ENCODE measurements around the gene CDK5R1.

Gene CDK5R1

DNA sequence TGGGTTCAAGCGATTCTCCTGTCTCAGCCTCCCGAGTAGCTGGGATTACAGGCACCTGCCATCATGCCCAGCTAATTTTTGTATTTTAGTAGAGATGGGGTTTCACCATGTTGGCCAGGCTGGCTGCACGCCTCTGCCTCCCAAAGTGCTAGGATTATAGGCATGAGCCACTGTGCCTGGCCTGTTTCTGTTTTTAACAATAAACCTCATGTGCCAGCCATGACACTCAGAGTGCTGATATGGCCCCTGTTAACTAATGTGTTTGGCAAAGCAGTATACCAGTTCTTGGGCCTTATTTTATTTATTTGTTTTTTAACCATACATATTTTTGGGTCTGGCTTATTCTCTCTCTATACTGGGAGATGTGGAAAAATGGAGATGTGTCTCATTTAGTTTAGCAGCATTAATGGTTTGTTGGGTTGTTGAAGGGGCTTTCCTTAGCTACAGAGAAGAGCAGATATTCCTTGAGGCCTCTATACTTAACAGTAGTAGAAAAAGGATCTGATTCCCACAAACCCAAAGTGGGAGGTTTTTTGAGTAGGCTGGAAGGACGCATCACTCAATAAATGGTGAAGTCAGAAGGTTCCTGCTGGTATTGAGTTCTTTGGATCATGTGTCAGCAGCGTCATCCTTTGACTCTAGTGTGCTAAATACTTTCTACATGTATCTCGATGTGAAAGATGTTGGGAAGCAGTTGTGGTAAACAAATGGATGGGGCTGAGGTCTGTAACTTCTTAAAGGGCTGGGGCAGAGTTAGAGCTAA lies 16.2 kb upstream of the CDK5R1 start:
- no peak overlapping the region for H3K4me3 ChIP-seq (ENCODE audit: low read depth, low read length)

DNA sequence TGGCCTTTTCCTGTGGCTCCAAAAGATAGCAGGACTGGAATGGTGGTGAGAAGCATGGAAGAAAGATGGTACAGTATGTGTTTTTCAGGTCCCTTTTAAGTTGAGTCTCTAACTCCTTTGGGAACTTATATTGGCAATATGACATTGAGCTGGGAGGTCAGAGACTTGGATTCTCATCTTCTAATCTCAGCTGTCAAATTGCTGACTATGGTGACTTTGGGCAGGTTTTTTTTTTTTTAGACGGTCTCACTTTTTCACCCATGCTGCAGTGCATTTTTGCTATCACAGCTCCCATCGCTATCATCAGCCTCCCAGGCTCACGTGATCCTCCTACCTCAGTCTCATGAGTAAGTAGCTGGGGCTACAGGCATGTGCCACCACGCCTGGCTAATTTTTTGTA lies 15.1 kb upstream of the CDK5R1 start:
- H3K4me3 ChIP-seq (ENCODE audit: low read depth, low read length), result no peak overlapping the region

DNA sequence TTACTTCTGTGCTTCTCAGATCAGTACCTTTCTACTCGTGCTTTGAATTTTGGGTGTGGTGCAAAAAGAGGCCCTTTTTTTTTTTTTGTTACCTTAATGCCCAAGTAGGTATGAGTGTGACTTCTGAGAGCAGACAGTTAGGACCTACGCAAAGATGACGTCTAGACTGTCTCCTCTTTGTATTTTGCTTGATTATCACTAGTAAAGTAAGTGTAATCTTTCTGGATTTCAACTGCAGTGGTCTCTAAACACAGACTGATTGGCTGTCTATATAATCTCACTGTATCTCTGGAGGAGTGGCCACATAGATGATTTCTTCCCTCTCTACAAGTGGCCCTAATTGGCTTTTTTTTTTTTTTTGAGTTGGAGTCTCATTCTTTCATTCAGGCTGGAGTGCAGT lies 11.5 kb upstream of the CDK5R1 start:
- no peak overlapping the region for H3K4me3 ChIP-seq (ENCODE audit: low read depth, low read length)

DNA sequence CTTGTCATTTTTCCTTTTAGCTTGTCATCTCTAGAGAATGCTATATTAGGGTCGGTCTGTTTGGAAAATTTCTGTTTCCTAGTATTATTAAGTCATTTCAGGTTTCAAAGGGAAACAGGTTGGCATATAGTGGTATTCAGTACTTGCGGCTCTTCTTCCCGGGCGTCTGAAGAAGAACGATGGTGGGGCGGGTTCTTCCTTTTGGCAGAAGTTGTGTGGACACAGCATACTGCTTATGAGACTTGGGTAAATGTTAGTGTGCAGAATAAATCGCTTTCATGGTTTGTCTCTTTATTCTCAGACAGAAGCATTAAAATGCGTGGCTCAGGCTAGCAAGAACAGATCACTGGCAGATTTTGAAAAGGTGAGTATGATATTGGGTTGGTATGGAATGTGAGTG lies 9.6 kb upstream of the CDK5R1 start:
- H3K4me3 ChIP-seq (ENCODE audit: low read depth, low read length), result no peak overlapping the region

DNA sequence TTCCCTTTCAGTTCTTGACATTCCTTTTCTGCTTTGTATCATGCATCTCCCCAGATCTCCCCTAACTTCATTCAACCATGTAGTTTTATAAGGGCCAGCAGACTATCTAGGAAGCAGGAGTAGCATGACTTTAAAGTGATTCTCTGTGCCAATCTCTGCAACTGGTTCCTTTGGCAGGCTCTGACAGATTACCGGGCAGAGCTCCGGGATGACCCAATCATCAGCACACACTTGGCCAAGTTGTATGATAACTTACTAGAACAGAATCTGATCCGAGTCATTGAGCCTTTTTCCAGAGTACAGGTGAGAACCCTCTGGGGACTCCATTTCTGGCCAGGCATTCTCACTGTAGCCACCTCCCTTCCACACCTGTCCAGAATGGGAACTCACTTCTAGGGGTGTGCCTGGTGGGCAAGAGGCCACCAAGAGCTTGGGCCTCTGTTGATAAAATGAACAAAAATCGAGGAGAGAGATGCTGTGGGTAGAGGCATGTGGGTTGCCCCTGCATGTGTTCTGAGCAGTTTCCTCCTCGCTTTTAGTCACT lies 7.6 kb upstream of the CDK5R1 start:
- no peak overlapping the region for H3K4me3 ChIP-seq (ENCODE audit: low read depth, low read length)

DNA sequence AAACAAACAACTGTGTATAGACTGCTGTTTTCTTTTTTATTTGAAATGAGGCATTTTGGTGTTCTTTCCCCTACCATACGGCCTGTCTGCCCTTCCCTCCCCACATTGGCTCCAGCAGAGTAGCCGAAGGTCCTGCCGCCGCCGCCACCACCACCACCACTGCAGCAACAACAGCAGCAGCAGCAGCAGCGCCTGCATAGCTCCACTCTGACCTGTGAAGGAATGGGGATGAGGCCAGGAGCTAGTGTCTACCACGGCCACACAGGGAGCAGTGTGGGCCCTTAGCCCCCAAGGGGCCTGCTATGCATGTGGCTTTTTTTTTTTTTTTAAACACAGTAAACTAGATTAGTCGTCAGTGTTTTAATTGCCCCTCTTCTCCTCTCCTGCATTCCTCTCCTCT lies 5.6 kb upstream of the CDK5R1 start:
- H3K4me3 ChIP-seq (ENCODE audit: low read depth, low read length), result no peak overlapping the region

DNA sequence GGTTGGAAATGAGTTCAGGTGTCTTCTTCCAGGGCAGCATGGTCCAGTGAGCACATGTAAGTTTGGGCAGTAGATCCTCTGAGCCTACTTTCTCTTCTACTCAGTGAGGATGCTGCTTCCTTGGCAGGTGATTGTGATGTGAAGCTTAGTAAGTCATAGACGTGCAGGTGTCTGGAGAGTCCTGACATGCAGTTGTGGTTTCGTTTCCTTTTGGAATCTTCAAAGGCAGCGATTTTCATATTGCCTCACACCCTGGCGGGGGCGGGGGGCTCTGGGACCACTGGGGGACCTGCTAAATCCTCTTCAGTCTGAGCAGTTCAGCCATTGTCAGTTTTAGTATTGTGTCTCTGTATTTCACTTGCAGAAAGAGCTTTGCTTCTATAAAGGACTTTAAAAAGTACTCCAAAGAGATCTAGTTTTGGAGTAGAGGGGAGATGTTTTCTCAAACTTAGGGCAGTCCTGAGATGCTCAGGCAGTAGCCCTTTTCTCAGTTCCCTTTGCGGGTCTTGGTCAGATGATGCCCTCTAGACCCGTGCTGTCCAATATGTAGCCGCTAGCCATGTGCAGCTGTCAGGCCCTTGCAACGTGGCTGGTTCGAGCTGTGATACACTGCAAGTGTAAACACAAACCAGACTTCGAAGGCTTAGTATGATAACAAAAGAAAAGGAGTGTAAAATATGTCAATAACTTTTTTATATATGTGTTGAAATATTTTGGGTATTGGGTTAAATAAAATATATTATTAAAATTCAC lies 4.0 kb upstream of the CDK5R1 start:
- no peak overlapping the region for H3K4me3 ChIP-seq (ENCODE audit: low read depth, low read length)

DNA sequence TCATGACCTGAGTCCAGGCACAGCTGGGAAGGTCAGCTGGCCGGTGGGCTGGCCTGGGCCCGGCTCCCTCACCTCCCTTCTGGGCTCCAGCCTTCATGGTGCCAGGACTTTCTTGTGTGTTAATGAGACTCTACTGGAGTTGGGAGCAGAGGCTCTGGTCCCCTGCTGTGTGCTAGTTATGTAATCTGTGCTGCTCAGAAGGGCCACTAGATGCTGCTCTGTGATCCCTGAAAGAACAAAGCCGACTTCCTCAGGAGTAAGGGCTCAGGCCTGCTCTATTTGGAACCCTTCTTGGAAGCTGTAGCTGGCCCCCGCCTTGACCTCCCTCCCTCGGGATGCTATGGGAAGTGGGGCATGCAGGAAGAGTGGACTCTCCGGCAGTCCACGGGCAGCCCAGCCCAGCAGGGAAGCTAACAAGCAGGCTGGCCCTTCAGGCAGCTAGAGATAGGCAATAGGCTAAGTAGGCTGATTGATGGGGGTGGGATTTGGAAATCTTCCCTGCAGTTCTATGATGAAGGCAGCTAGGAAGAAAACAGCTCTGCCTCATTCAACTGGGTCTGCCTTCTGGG lies 3.3 kb upstream of the CDK5R1 start:
- H3K4me3 ChIP-seq (ENCODE audit: low read depth, low read length), result no peak overlapping the region

DNA sequence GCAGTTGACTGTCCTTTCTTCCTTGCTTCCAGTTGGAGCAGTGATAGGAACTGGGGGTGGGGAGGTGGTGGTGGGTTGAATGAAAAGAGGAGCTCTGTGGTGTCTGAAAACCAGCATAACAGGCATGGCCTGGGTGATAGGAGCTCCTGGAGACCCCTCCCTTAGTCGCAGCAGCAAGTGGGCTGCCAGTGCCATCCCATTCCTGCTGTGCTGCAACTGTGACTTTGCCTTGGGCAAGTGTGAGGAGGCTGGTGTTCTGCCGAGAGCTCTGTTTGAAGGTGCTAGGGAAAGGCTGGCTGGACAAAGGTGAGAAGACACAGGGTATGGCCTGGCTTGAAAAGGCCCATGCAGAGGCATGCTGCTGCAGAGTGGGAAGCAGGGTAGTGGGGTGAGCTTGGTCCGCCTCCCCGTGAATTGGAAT lies 2.7 kb upstream of the CDK5R1 start:
- no peak overlapping the region for H3K4me3 ChIP-seq (ENCODE audit: low read depth, low read length)

DNA sequence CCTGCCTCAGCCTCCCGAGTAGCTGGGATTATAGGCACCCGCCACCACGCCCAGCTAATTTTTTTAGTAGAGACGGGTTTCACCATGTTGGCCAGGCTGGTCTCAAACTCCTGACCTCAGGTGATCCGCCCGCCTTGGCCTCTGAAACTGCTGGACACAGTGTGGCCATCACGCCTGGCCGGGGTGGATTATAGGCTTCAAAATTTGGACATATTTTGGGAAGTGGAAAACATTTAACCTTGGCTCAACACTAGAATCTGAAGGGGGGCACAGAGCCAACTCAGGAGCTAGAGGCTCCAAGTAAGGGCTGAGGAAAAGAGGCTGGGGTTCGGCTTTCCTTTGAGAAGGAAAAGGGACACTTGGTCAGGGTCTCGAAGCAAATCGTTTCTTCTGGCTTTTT lies 2.2 kb upstream of the CDK5R1 start:
- no peak overlapping the region for H3K4me3 ChIP-seq (ENCODE audit: low read depth, low read length)

DNA sequence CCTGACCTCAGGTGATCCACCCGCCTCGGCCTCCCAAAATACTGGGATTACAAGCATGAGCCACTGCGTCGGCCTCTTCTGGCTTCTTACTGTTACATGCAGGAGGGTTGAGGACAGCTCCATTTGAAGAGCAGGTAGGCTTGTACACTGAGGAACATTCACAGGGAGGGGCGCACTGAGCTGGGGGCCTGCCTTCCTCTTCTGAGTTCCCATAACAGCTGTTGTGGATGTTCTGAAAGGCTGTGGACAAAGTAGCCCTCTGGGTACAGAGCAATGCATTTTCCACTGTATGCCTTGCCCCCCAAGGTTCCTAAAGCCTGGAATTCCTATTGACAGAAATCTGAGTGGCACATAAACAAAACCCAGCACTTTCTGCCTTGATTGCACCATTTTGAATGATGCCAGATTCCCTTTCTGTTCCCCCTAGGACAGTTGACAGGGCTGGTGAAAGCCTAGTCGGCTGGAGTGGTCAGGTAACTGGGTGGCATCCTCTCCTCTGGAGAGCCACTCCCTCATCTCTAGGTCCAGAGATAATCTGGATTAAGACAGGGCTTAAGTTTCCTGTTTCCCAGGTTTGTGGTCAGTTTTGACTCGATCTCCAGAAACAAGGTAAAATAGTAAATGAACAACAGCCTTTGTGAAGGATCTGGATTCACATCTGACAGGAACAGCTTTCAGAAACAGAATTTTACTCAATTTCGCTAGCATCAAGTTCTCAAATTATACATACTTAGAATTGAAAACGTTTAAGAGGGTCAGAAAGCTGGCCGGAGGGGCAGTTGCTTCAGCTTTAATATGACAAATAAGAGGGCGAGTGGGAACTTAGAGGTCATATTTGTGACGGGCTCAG lies 1.3 kb upstream of the CDK5R1 start:
- no peak overlapping the region for H3K4me3 ChIP-seq (ENCODE audit: low read depth, low read length)

DNA sequence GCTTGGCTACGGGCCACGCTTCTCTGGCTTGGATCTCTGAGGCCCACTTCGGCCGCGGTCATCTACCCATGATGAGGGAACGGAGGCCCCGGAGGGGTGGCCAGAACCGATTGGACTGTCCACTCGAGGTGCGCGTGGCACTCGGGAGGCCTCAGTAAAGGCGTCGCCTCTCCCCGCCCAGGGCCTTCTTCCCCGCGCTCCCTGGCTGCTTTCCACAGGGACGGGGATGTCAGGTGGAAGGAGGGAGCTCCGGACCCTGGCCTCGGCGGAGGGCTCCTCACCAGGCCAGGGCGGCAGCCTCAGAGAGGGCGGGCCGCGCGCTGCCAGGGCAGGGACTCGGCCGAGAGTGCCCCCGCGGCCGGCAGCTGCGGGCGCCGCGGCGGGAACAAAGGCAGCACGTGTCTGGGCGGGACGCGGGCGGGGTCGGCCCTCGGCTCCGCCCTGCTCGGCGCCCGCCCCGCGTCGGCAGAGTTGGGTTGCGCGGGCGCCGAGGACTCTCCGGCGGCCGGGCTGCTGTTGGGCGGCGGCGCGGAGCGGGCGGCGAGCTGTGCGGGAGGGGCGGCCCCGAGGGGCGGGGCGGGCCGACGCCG lies 587 bp upstream of the CDK5R1 start:
- peak overlapping the region; percentile 39 for H3K4me3 ChIP-seq (ENCODE audit: low read depth, low read length)

DNA sequence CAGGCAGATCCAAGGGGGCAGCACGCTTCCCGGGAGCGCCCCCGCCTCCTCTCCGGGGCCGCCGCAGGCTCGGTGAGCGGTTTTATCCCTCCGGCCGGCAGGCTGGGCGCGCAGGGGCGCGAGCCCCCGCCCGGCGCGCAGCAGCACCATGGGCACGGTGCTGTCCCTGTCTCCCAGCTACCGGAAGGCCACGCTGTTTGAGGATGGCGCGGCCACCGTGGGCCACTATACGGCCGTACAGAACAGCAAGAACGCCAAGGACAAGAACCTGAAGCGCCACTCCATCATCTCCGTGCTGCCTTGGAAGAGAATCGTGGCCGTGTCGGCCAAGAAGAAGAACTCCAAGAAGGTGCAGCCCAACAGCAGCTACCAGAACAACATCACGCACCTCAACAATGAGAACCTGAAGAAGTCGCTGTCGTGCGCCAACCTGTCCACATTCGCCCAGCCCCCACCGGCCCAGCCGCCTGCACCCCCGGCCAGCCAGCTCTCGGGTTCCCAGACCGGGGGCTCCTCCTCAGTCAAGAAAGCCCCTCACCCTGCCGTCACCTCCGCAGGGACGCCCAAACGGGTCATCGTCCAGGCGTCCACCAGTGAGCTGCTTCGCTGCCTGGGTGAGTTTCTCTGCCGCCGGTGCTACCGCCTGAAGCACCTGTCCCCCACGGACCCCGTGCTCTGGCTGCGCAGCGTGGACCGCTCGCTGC lies 832 bp downstream of the CDK5R1 start:
- H3K4me3 ChIP-seq (ENCODE audit: low read depth, low read length), result peak overlapping the region; percentile 69

DNA sequence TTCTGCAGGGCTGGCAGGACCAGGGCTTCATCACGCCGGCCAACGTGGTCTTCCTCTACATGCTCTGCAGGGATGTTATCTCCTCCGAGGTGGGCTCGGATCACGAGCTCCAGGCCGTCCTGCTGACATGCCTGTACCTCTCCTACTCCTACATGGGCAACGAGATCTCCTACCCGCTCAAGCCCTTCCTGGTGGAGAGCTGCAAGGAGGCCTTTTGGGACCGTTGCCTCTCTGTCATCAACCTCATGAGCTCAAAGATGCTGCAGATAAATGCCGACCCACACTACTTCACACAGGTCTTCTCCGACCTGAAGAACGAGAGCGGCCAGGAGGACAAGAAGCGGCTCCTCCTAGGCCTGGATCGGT lies 1.4 kb downstream of the CDK5R1 start:
- H3K4me3 ChIP-seq (ENCODE audit: low read depth, low read length), result peak overlapping the region; percentile 69

DNA sequence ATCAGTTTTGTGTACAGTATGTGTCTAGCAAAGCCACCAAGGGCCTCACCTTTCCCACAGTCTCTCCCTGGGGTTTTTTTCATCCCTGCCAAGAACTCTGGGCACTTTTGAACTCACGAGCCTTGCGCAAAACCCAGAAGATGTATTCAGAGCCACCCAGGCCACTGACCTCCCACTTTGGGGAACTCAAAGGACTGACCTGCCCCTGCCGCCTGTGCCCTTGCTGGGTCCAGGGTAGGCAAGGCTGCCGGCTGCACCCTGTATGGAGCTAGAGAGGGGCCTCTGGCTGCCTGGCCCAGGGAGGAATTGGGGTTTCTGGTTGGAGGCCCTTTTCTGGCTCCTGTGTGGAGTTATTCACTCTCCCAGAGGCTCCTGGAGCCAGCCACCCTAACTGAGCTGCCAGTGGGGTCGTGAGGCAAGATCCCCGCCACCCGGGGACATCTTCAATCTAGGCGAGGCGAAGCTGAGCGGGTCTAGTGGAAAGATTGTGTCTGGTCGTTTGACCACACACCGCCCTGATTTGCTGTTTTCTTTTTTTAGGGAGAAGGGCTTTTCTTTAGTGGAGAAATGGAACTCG lies 1.9 kb downstream of the CDK5R1 start:
- no peak overlapping the region for H3K4me3 ChIP-seq (ENCODE audit: low read depth, low read length)

DNA sequence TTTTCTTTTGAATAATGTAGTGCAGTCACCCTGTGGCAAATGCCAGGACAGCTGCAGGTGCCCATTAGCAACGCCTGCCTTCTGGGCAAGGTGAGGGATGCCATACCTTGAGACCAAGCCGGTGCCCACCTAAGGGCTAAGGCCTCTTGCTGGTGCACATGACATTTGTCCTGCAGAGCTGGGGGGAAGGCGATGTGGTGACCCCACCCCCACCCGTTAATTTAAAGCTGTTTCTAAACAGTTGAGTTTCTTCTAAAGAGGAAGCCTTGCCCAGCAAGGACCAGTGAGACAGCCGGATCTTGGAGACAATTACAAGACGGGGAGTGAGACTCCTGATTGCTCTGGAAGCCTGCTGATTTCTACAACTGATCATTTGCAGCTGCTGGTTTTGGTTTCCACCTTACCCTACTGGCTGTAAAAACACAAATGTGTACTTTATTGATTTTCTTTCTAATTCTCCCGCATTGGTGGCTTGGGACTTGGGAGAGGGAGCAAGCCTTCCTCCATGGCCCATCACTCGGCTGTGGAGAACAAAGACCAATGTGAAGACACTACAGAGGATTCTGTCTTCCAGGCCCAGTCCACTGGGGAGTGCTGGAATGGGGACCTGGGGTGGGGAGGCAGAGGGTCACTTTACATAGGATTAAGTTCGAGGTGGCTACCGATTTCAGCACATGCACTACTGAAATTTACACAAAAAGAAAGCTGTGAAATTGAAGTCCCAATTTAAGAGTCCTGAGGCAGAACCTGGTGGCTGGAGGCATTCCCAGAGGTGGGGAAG lies 2.7 kb downstream of the CDK5R1 start:
- no peak overlapping the region for H3K4me3 ChIP-seq (ENCODE audit: low read depth, low read length)

DNA sequence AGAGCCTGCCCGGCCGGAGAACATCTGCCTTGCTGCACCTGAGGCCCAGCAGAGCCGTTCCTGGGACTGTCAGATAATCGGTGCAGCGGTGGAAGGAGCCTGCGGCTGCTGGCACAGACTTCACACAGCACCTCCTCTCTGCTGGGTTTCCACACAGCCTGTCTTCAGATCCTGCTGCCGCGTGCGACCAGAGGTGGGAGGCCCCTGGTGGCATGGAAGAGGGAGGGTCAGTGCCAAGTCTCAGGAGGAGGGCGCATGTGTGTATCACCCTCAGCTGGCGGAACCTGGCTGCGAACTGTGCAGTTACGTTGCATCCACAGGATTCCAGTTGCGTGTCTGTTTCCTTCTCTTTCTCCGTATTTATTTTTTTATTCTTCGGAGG lies 3.3 kb downstream of the CDK5R1 start:
- no peak overlapping the region for H3K4me3 ChIP-seq (ENCODE audit: low read depth, low read length)

DNA sequence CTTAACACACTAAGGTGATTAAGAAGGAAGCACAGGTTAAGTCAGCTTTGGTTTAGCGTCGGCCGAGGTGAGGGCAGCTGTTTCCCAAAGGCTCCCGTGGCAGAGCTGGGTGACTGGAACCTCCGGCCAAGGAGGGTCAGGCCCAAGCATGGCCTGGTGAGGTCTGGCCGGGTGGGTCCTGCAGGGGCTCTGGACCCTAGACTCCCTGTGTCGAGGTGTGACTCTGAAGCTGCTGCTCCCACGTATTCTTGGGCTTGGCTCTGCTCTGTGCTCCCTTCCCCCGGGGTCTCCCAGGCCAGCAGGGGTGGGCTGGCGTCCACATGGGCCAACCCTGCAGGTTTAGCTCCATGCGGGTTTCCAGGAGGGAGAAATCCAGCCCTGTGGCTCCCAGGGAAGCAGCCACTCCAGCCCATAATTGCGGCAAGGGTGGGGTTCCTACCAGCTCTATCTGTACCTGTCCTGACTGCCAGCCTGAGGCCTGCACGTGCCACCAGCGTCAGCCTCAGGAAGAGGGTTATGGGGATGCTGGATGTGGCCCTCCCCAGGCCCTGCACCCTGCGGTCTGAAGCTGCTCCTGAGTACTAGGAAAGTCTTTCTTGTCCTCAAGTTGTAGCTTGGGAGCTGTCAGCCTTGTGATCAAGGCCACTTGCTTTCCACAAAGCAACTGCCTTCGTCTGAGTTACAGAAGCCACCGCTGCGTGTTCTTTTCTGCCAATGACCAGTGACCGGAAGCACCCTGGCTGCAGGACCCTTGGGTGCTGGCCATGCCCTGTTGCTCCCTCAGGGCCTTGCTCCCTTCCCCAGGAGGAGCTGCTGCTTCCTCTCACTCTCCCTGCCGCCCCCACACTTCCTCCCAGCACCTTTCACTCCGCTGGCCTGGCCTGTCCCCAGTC lies 4.8 kb downstream of the CDK5R1 start:
- H3K4me3 ChIP-seq (ENCODE audit: low read depth, low read length), result no peak overlapping the region

All from iPS-11a (cell line).